Spleen (tissue), 11 donors: ENCODE measurements around the gene P3H2. TPM values are rescaled to one million over a fixed set of nuclear protein-coding genes. Genes with fewer than 3 reads are reported as not detected.

Experiments used
- DNase-seq: peaks from one replicate; pipeline ENCODE4 v3.0.0-alpha.2; 2020
- H3K27ac ChIP-seq, 8 donors: fragments of 200-600 bp; sonication (generic) in 7 of 8; 1 replicate in 4 of 8; 2 replicates in 4 of 8; pipeline versions ENCODE4 v1.5.0 to v1.8.0; 2016 to 2021; ENCODE audit warnings: inconsistent platforms in 4 of 8, mild to moderate bottlenecking in 4 of 8, moderate library complexity in 1 of 8
- H3K27me3 ChIP-seq, 7 donors: fragments of 200-600 bp; sonication (generic) in 6 of 7; replicated peaks in 1 of 7; 1 replicate in 4 of 7; 2 replicates in 3 of 7; pipeline versions ENCODE4 v1.5.0 to v1.8.0; 2016 to 2021; ENCODE audit warnings: inconsistent platforms in 3 of 7, mild to moderate bottlenecking in 1 of 7
- H3K36me3 ChIP-seq, 6 donors: fragments of 200-600 bp; sonication (generic) in 5 of 6; 1 replicate in 4 of 6; 2 replicates in 2 of 6; pipeline versions ENCODE4 v1.5.0 to v1.8.0; 2016 to 2021; ENCODE audit warnings: inconsistent platforms in 2 of 6
- H3K4me1 ChIP-seq, 6 donors: fragments of 200-600 bp; sonication (generic) in 5 of 6; 1 replicate in 3 of 6; 2 replicates in 3 of 6; pipeline versions ENCODE4 v1.5.0 to v1.8.0; 2016 to 2021; ENCODE audit warnings: inconsistent platforms in 3 of 6
- H3K4me3 ChIP-seq, 8 donors: fragments of 200-600 bp; sonication (generic) in 7 of 8; 1 replicate in 4 of 8; 2 replicates in 4 of 8; pipeline versions ENCODE4 v1.5.0 to v1.8.0; 2016 to 2021; ENCODE audit warnings: inconsistent platforms in 4 of 8, mild to moderate bottlenecking in 4 of 8, moderate library complexity in 2 of 8
- H3K9me3 ChIP-seq, 8 donors: fragments of 200-600 bp; sonication (generic) in 7 of 8; 1 replicate in 4 of 8; 2 replicates in 4 of 8; pipeline versions ENCODE4 v1.5.0 to v1.8.0; 2016 to 2021; ENCODE audit warnings: inconsistent platforms in 4 of 8
- POLR2A ChIP-seq, 3 donors: fragments of 450-650 bp; IDR thresholded peaks; one replicate each; pipeline ENCODE4 v1.5.1; 2017; ENCODE audit warnings: antibody characterized with exemption in 3 of 3, mild to moderate bottlenecking in 1 of 3
- POLR2AphosphoS5 ChIP-seq, 3 donors: sonication (generic); formaldehyde crosslinking; IDR thresholded peaks; one replicate each; pipeline ENCODE4 v1.5.1; 2017; ENCODE audit warnings: antibody characterized with exemption in 3 of 3
- WGBS, 5 donors: extraction: QIAGEN DNeasy Blood & Tissue Kit in 3 of 5; methylation state at CpG; one replicate each; pipeline versions ENCODE4 v1.1.5 to v1.1.7; 2013 to 2018; 5-methylcytosine and 5-hydroxymethylcytosine counted together
- intact Hi-C: fragments of 100-400 bp; cut with DNase I; formaldehyde crosslinking; loops from one replicate; pipeline ENCODE4 v1.15.0; 2023; ENCODE audit warnings: low total_unique reads
- polyA plus RNA-seq, 3 donors: library from polyadenylated mRNA; stranded (reverse); fragments of 200-250 nt; gene quantifications; one replicate each; pipeline ENCODE4 v1.2.1, GENCODE V29; 2013
- total RNA-seq, 7 donors: library from RNA; depleted of rRNA in 3 of 7; stranded (reverse); fragments of >200 nt in 3 of 7; fragmentation: NEBNext Ultra II Directional in 4 of 7; extraction: Animal tissue kit (Norgen Biotek cat#: 25700) in 4 of 7; gene quantifications; one replicate each; pipeline versions ENCODE4 v1.1.0 to v1.2.1, GENCODE V29; 2016 to 2021
- TF ChIP-seq, protein P1 (sequence below), 11 experiments: fragments of 200-600 bp in 7 of 11; fragments of 450-650 bp in 4 of 11; sonication (generic) in 4 of 11; IDR thresholded peaks in 8 of 11; conservative IDR thresholded peaks in 3 of 11; 1 replicate in 7 of 11; 2 replicates in 4 of 11; pipeline versions ENCODE4 v1.4.0 to v1.8.0; 2016 to 2021; ENCODE audit warnings: antibody characterized with exemption in 11 of 11, inconsistent platforms in 4 of 11, mild to moderate bottlenecking in 1 of 11
- donor health status: healthy with polysubstance abuse.
- donor health status: DM: no; HTN: no; CAD: no; lungs with moderate emphysema.
- donor health status: DM: no; HTN: no; CAD: no.
- donor health status: Bipolar disorder and iron deficiency.
- donor health status: healthy.
- donor health status: DM: no; HTN: no; CAD: no.
- donor health status: DM: yes; HTN: yes; CAD: no.

Gene P3H2
- total and polyA plus RNA-seq, 10 donors = 7.7 to 155 (median 79.2) TPM

DNA sequence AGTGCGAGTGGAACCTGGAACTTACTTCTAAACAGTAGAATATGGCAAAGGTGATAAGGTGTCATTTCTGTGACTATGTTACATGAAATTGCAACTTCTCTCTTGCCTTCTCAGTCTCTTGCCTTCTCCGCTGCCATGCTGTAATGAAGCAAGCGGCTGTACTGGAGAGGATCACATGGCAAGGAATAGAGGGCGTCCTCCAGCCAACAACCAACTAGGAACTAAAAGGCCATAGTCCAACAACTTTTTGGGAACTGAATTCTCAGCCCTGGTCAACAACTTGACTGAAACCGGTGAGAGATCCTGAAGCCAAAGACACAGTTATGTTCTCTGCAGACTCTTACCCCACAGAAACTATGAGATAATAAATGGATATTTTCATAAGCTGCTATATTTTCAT, 143.5 kb downstream of the P3H2 start:
- DNase-seq = no peak
- intact Hi-C loops = no loop called here
- TF ChIP-seq, protein P1, sequence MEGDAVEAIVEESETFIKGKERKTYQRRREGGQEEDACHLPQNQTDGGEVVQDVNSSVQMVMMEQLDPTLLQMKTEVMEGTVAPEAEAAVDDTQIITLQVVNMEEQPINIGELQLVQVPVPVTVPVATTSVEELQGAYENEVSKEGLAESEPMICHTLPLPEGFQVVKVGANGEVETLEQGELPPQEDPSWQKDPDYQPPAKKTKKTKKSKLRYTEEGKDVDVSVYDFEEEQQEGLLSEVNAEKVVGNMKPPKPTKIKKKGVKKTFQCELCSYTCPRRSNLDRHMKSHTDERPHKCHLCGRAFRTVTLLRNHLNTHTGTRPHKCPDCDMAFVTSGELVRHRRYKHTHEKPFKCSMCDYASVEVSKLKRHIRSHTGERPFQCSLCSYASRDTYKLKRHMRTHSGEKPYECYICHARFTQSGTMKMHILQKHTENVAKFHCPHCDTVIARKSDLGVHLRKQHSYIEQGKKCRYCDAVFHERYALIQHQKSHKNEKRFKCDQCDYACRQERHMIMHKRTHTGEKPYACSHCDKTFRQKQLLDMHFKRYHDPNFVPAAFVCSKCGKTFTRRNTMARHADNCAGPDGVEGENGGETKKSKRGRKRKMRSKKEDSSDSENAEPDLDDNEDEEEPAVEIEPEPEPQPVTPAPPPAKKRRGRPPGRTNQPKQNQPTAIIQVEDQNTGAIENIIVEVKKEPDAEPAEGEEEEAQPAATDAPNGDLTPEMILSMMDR (IDR thresholded peaks at IDR 0.05 in 8 of 11, conservative IDR thresholded peaks at IDR 0.05 in 3 of 11) = no peak
- TF ChIP-seq POLR2A (IDR thresholded peaks at IDR 0.05) = no peak
- TF ChIP-seq POLR2AphosphoS5 (IDR thresholded peaks at IDR 0.05) = no peak
- Histone ChIP-seq H3K9me3 (no peaks in the 10 kb centered on the region), H3K36me3 (peaks cover 0 to 22% (median 7%) of the 10 kb centered on the region in 6 donors), H3K27me3 (peaks cover 0 to 4% (median 0%) of the 10 kb centered on the region in 7 donors), H3K4me1 (peaks cover 0 to 14% (median 6%) of the 10 kb centered on the region in 6 donors), H3K27ac (peak overlapping the region in 1 of 8 donors; percentile 3), H3K4me3 (no peak overlapping the region)
- 75 to 80% (median 78%) methylated on average over 5 of the region's 5 CpGs for WGBS, 5 donors

DNA sequence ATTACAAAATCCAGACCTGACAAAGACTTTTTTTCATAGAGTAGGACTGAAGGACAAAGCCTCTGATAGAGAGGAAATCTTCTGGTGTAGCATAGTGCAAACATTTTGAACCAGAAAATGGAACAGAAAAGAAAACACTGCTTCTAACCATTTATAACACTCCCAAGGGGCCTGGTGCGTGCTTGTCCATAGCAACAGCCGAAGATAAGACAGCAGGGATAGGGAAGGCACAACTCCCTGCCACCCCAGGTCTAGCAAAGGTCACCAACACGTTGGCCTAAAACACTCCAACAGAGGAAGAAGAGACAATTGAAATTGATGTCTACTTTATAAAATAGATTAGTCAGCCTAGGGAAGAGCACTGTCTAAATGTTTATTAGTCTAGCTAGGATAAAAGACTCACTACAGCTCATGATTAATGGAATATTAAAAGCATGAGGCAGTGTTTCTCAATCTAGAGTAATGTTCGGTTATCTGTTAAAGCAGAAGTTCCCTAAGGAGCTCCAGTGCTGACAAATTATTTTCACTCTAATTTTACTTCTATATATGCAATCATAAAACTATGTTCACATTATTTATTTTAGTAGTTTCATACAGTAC, 145.2 kb downstream of the P3H2 start:
- Histone ChIP-seq H3K36me3 (peaks cover 0 to 35% (median 16%) of the 10 kb centered on the region in 6 donors), H3K27ac (peak overlapping the region in 1 of 8 donors; percentile 31), H3K4me1 (no peaks in the 10 kb centered on the region), H3K4me3 (no peak overlapping the region), H3K9me3 (no peaks in the 10 kb centered on the region), H3K27me3 (peaks cover 0 to 4% (median 0%) of the 10 kb centered on the region in 7 donors)
- TF ChIP-seq POLR2A (IDR thresholded peaks at IDR 0.05) (no peak), POLR2AphosphoS5 (IDR thresholded peaks at IDR 0.05) (no peak)
- TF ChIP-seq, protein P1 (IDR thresholded peaks at IDR 0.05 in 8 of 11, conservative IDR thresholded peaks at IDR 0.05 in 3 of 11) = no peak
- intact Hi-C loops = no loop called here
- DNase-seq = no peak
- WGBS, 5 donors = 50 to 73% (median 64%) methylated on average over 4 of the region's 4 CpGs

DNA sequence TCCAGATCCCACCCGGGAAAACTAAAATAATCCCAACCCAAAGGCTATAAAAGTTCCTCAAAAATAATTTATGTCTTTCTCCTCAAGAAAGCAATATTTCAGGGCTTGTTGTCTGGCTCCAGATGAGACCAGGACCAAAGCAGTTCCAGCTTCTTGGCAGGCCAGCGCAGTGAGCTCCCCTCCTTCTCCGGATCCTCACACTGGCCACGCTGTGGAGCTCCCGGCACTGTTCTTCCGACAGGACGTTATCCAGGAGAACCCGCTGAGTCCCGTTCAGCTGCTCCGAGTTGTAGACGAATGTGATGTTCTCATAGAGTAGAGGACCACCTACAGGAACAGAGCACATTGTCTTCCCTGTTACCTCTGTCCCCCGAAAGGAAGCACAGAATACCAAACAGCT, 146.3 kb downstream of the P3H2 start:
- no peak for DNase-seq
- peaks cover 0 to 4% (median 0%) of the 10 kb centered on the region in 7 donors for H3K27me3 ChIP-seq
- H3K36me3 ChIP-seq = peaks cover 0 to 40% (median 18%) of the 10 kb centered on the region in 6 donors
- H3K4me1 ChIP-seq = no peaks in the 10 kb centered on the region
- H3K9me3 ChIP-seq = no peaks in the 10 kb centered on the region
- intact Hi-C loops = no loop called here
- TF ChIP-seq, protein P1 (IDR thresholded peaks at IDR 0.05 in 8 of 11, conservative IDR thresholded peaks at IDR 0.05 in 3 of 11) = no peak
- no peak for TF ChIP-seq POLR2AphosphoS5 (IDR thresholded peaks at IDR 0.05)
- TF ChIP-seq POLR2A (IDR thresholded peaks at IDR 0.05) = no peak
- no peak overlapping the region for H3K27ac ChIP-seq
- H3K4me3 ChIP-seq = no peak overlapping the region
- WGBS, 5 donors = 89 to 95% (median 91%) methylated on average over 12 of the region's 12 CpGs

DNA sequence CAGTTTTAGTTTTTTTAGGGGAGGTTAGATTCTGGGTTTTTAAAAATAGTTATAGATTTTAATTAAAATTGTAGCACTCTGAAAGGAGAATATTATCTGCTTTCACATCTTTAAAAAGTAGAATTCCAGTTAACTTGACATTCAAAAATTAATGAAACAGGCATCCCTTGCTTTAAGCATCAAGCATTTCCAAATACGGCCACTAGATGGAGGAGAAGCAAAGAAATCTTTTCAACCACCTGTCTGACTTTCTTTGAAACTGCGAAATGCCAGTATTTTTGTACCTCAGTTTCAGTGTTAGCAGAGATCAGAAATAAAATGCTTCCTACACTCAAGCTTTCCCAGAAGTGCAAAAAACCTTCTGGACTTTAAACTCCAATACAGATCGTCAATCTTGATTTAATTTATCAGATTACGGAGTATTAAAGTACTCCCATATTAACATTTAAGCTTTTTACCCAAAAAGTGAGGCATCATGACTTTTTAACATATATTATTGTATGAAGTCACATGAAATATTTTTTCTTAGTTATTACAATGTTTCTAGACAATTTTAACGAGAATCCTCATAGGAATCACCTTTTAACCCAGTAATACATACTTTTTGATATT, 153.3 kb downstream of the P3H2 start:
- Histone ChIP-seq H3K9me3 (no peaks in the 10 kb centered on the region), H3K36me3 (peaks cover 0 to 44% (median 7%) of the 10 kb centered on the region in 6 donors), H3K27me3 (no peaks in the 10 kb centered on the region), H3K4me1 (peaks cover 0 to 10% (median 3%) of the 10 kb centered on the region in 6 donors), H3K4me3 (no peak overlapping the region), H3K27ac (peak overlapping the region in 1 of 8 donors; percentile 32)
- no peak for TF ChIP-seq POLR2A (IDR thresholded peaks at IDR 0.05)
- TF ChIP-seq, protein P1 (IDR thresholded peaks at IDR 0.05 in 8 of 11, conservative IDR thresholded peaks at IDR 0.05 in 3 of 11) = peak; percentile 45 to 85 (median 73)
- 33 to 40% (median 36%) methylated on average over 5 of the region's 5 CpGs for WGBS, 5 donors
- intact Hi-C loops = no loop called here
- no peak for DNase-seq
